Endothelial cell of umbilical vein (primary cell): ENCODE measurements around the gene DENND4C. TPM values are rescaled to one million over a fixed set of nuclear protein-coding genes. Genes with fewer than 3 reads are reported as not detected.

ENCODE experiments used
- BruUV-seq: library from RNA; stranded (reverse); fragments of 400-500 nt; replicated peaks from 2 replicates; lab custom pipeline; 2021; lab: Mats Ljungman, UMichigan
- CTCF ChIA-PET: fragments of 300-600, 350-600 bp; sonication (Branson Sonifier 250); formaldehyde crosslinking; loops from one replicate; lab custom pipeline; 2021; ENCODE audit warnings: antibody characterized with exemption, inconsistent platforms; lab: Charles Lee
- POLR2A ChIA-PET: fragments of 300-600, 350-600 bp; sonication (Branson Sonifier 250); formaldehyde crosslinking; loops from one replicate; lab custom pipeline; 2021; ENCODE audit warnings: antibody characterized with exemption, inconsistent platforms; lab: Charles Lee
- DNase-seq: peaks from one replicate; pipeline ENCODE4 v3.0.0-alpha.2; 2011; ENCODE audit warnings: low read depth, low spot score
- FAIRE-seq: peaks from 2 replicates; lab custom pipeline; 2011; peaks lifted over from hg19 to GRCh38; lab: Jason Lieb, UNC
- H2AFZ ChIP-seq: 2 replicates; pipeline ENCODE4 v1.6.0; 2012; ENCODE audit warnings: low read depth, low read length, control low read depth, inconsistent platforms
- H3K27ac ChIP-seq: 2 replicates; pipeline ENCODE4 v1.5.1; 2011; ENCODE audit warnings: low read depth, mild to moderate bottlenecking, control low read depth, low read length, moderate library complexity; ENCODE audit not compliant: insufficient read depth
- H3K27me3 ChIP-seq, 2 experiments: 2 replicates each; pipeline versions ENCODE4 v1.6.0 to v1.6.1; 2011; ENCODE audit warnings: low read length in 2 of 2, mixed read lengths in 1 of 2; ENCODE audit not compliant: control insufficient read depth in 2 of 2, insufficient read depth in 2 of 2
- H3K36me3 ChIP-seq, 2 experiments: 2 replicates in 1 of 2; 3 replicates in 1 of 2; pipeline ENCODE4 v1.5.1; 2011; ENCODE audit warnings: low read length in 2 of 2, mild to moderate bottlenecking in 1 of 2, moderate library complexity in 1 of 2; ENCODE audit not compliant: control insufficient read depth in 2 of 2, insufficient read depth in 2 of 2; ENCODE audit errors: extremely low read depth in 1 of 2
- H3K4me1 ChIP-seq: 3 replicates; pipeline ENCODE4 v1.5.1; 2011; ENCODE audit warnings: mild to moderate bottlenecking, low read length; ENCODE audit not compliant: control insufficient read depth, insufficient read depth; ENCODE audit errors: extremely low read depth
- H3K4me2 ChIP-seq: 2 replicates; pipeline ENCODE4 v1.6.1; 2011; ENCODE audit warnings: low read length, control low read depth, mixed read lengths; ENCODE audit not compliant: insufficient read depth
- H3K4me3 ChIP-seq, 3 experiments: fragments of 200-600 bp in 1 of 3; sonication (generic), shearing (Covaris generic) in 1 of 3; replicated peaks in 1 of 3; 2 replicates each; pipeline ENCODE4 v1.5.1; 2011 to 2016; ENCODE audit warnings: control low read depth in 3 of 3, low read length in 3 of 3, mild to moderate bottlenecking in 2 of 3, inconsistent platforms in 1 of 3, low read depth in 1 of 3, moderate library complexity in 1 of 3; ENCODE audit not compliant: insufficient read depth in 1 of 3
- H3K79me2 ChIP-seq: 2 replicates; pipeline ENCODE4 v1.6.0; 2012; ENCODE audit warnings: low read length, inconsistent platforms; ENCODE audit not compliant: control insufficient read depth, insufficient read depth
- H3K9ac ChIP-seq: replicated peaks from 2 replicates; pipeline ENCODE3; 2011; ENCODE audit warnings: low read length, control low read depth; ENCODE audit not compliant: insufficient read depth; ENCODE audit errors: extremely low read depth
- H3K9me1 ChIP-seq: replicated peaks from 3 replicates; pipeline ENCODE4 v1.6.0; 2011; ENCODE audit warnings: mild to moderate bottlenecking, low read length; ENCODE audit not compliant: control insufficient read depth, insufficient read depth; ENCODE audit errors: extremely low read depth
- H3K9me3 ChIP-seq: replicated peaks from 2 replicates; pipeline ENCODE4 v1.5.1; 2012; ENCODE audit warnings: low read length, inconsistent platforms; ENCODE audit not compliant: control insufficient read depth, insufficient read depth
- H4K20me1 ChIP-seq: replicated peaks from 2 replicates; pipeline ENCODE3; 2011; ENCODE audit warnings: mild to moderate bottlenecking, low read length; ENCODE audit not compliant: control insufficient read depth, insufficient read depth; ENCODE audit errors: extremely low read depth
- EZH2 ChIP-seq: IDR thresholded peaks from 2 replicates; pipeline ENCODE4 v1.6.1; 2012; ENCODE audit warnings: borderline replicate concordance, low read depth, mild to moderate bottlenecking, moderate library complexity, low read length, inconsistent platforms; ENCODE audit not compliant: severe bottlenecking
- FOS ChIP-seq: IDR thresholded peaks from 2 replicates; pipeline ENCODE4 v1.6.1; 2011; ENCODE audit warnings: mild to moderate bottlenecking, low read length, moderate library complexity, borderline replicate concordance; ENCODE audit not compliant: insufficient read depth
- GATA2 ChIP-seq: IDR thresholded peaks from 2 replicates; pipeline ENCODE4 v1.7.0; 2011; ENCODE audit warnings: low read depth, mild to moderate bottlenecking, moderate library complexity, mixed read lengths, low read length; ENCODE audit not compliant: insufficient read length, insufficient read depth
- JUN ChIP-seq: IDR thresholded peaks from 2 replicates; pipeline ENCODE4 v1.6.1; 2011; ENCODE audit warnings: borderline replicate concordance, low read depth; ENCODE audit not compliant: insufficient read length, insufficient read depth
- MAX ChIP-seq: IDR thresholded peaks from 2 replicates; pipeline ENCODE4 v1.6.1; 2011; ENCODE audit not compliant: insufficient read depth, insufficient read length
- MYC ChIP-seq: IDR thresholded peaks from one replicate; pipeline ENCODE4 v1.6.1; 2011; ENCODE audit warnings: mild to moderate bottlenecking, low read depth, low read length
- POLR2A ChIP-seq: IDR thresholded peaks from 2 replicates; pipeline ENCODE4 v1.6.1; 2012; ENCODE audit warnings: low read depth, mild to moderate bottlenecking, control low read depth, low read length
- dilution Hi-C: fragments of 300-500 bp; cut with MboI; formaldehyde crosslinking; loops from one replicate; pipeline ENCODE4 v1.15.0; 2019; ENCODE audit warnings: low sequenced_read_pairs; ENCODE audit not compliant: extremely low pct_ligation_motif_present
- intact Hi-C: fragments of 100-400 bp; cut with micrococcal nuclease; formaldehyde crosslinking; loops from one replicate; pipeline ENCODE4 v1.10.0; 2022
- polyA plus RNA-seq, 4 experiments: library from polyadenylated mRNA; depleted of rRNA in 3 of 4; stranded (reverse) in 3 of 4; unstranded in 1 of 4; fragments of >200 nt; gene quantifications; 2 replicates each; pipeline versions ENCODE4 v1.2.1 to v1.2.3, GENCODE V29; 2011 to 2012; ENCODE audit warnings: missing spikeins in 1 of 4
- total RNA-seq: library from RNA; stranded (reverse); gene quantifications from 2 replicates; pipeline ENCODE4 v1.2.3, GENCODE V29; 2021
- TF ChIP-seq, protein P1 (sequence below), 2 donors: IDR thresholded peaks; 1 replicate in 1 of 2; 2 replicates in 1 of 2; pipeline ENCODE4 v1.5.1; 2011; ENCODE audit warnings: low read length in 2 of 2, mild to moderate bottlenecking in 2 of 2, moderate library complexity in 2 of 2, control low read depth in 1 of 2, inconsistent platforms in 1 of 2, low read depth in 1 of 2; ENCODE audit not compliant: insufficient read depth in 1 of 2; ENCODE audit errors: extremely low read depth in 1 of 2

The DENND4C gene
- total and polyA plus RNA-seq, 2 donors (not counting 3 experiments of a cell fraction or from before 2014, with no cell fraction given): 9.6 to 36.8 TPM

DNA sequence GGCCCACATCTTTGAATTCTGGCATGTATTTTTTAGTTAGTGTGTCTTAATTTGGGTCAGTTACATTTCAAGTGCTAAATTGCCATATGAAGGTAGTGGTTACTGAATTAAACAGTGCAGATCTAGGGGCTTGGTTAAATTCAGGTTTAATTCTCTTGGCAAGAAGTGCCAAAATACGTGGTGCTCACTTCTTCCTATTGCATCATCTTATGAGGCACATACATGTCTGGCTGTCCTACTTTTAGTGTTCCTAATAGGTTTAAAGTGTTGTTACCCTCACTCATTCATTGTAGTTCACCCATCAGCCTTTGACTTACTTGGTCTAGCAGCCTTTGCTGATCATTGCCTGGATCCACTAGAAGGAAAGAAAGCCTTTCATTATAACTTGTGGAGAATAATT, 90.0 kb downstream of the DENND4C start:
- no peak overlapping the region for H3K4me2 ChIP-seq
- no peak overlapping the region for H2AFZ ChIP-seq
- no peak overlapping the region for H3K27ac ChIP-seq
- FAIRE-seq (no peak), DNase-seq (no peak)
- BruUV-seq: no TSS peak
- H4K20me1 ChIP-seq: no peaks in the 10 kb centered on the region
- no peaks in the 10 kb centered on the region for H3K79me2 ChIP-seq
- H3K4me3 ChIP-seq: no peak overlapping the region
- H3K9me1 ChIP-seq: no peaks in the 10 kb centered on the region
- H3K9me3 ChIP-seq: no peaks in the 10 kb centered on the region
- peaks cover 2 to 6% of the 10 kb centered on the region in 2 experiments for H3K36me3 ChIP-seq
- TF ChIP-seq GATA2 (no peak), FOS (no peak), POLR2A (no peak), JUN (no peak), EZH2 (no peak), MYC (no peak), MAX (no peak)
- TF ChIP-seq, protein P1, sequence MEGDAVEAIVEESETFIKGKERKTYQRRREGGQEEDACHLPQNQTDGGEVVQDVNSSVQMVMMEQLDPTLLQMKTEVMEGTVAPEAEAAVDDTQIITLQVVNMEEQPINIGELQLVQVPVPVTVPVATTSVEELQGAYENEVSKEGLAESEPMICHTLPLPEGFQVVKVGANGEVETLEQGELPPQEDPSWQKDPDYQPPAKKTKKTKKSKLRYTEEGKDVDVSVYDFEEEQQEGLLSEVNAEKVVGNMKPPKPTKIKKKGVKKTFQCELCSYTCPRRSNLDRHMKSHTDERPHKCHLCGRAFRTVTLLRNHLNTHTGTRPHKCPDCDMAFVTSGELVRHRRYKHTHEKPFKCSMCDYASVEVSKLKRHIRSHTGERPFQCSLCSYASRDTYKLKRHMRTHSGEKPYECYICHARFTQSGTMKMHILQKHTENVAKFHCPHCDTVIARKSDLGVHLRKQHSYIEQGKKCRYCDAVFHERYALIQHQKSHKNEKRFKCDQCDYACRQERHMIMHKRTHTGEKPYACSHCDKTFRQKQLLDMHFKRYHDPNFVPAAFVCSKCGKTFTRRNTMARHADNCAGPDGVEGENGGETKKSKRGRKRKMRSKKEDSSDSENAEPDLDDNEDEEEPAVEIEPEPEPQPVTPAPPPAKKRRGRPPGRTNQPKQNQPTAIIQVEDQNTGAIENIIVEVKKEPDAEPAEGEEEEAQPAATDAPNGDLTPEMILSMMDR (IDR thresholded peaks at IDR 0.05; ENCODE audit: extremely low read depth in 1 of 2, insufficient read depth in 1 of 2, low read depth in 1 of 2, low read length in 2 of 2): no peak
- H3K4me1 ChIP-seq: no peaks in the 10 kb centered on the region
- dilution Hi-C loops: no loop called here
- no peaks in the 10 kb centered on the region for H3K27me3 ChIP-seq
- POLR2A ChIA-PET: no interaction called here
- CTCF ChIA-PET: no interaction called here
- intact Hi-C loops: no loop called here
- H3K9ac ChIP-seq: no peak overlapping the region
